Muscle layer of colon (tissue), 2 donors: ENCODE measurements around the gene RGS11.

Experiments used
- H3K27ac ChIP-seq: one replicate; pipeline ENCODE4 v1.7.0; 2013; ENCODE audit warnings: low read depth, mild to moderate bottlenecking, low read length, moderate library complexity
- H3K27me3 ChIP-seq, 2 donors: one replicate each; pipeline ENCODE4 v1.7.0; 2013; ENCODE audit warnings: low read length in 2 of 2, mild to moderate bottlenecking in 2 of 2; ENCODE audit not compliant: insufficient read depth in 2 of 2, control insufficient read depth in 1 of 2
- H3K36me3 ChIP-seq: one replicate; pipeline ENCODE4 v1.7.0; 2013; ENCODE audit warnings: mild to moderate bottlenecking, low read length; ENCODE audit not compliant: insufficient read depth
- H3K4me1 ChIP-seq: one replicate; pipeline ENCODE4 v1.7.0; 2013; ENCODE audit warnings: mild to moderate bottlenecking, low read length; ENCODE audit not compliant: insufficient read depth
- H3K4me3 ChIP-seq, 2 donors: one replicate each; pipeline ENCODE4 v1.7.0; 2013; ENCODE audit warnings: low read length in 2 of 2, low read depth in 1 of 2, mild to moderate bottlenecking in 1 of 2, moderate library complexity in 1 of 2
- H3K9ac ChIP-seq: one replicate; pipeline ENCODE4 v1.7.0; 2013; ENCODE audit warnings: low read length
- H3K9me3 ChIP-seq: one replicate; pipeline ENCODE4 v1.7.0; 2013; ENCODE audit warnings: mild to moderate bottlenecking, low read length
- donor health status: abdominal sarcoma.
- donor health status: Adenocarcinoma of cecum.

RGS11 gene

DNA sequence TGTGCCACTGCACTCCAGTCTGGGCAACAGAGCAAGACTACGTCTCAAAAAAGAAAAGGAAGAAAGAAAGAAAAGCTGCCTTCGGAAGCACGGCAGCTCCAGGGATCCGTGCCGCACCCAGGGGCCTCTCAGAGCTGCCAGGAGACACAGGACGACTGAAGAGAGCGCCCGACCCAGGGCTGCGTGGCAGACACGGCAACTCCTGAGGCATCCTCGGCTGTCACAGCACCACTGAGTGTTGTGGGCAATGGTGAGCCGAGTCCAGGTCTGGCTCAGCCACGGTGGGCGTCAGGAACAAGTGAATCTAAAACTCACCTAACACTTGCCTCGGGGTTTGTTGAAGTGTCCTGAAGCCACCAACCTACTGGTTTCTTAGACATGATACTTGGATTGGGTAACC, 36.0 kb upstream of the RGS11 start:
- no peak overlapping the region for H3K27ac ChIP-seq
- H3K9me3 ChIP-seq, result no peaks in the 10 kb centered on the region
- no peak overlapping the region for H3K9ac ChIP-seq
- no peak overlapping the region for H3K4me3 ChIP-seq
- H3K4me1 ChIP-seq, result no peaks in the 10 kb centered on the region
- H3K27me3 ChIP-seq, result no peaks in the 10 kb centered on the region
- H3K36me3 ChIP-seq, result peaks cover 39% of the 10 kb centered on the region

DNA sequence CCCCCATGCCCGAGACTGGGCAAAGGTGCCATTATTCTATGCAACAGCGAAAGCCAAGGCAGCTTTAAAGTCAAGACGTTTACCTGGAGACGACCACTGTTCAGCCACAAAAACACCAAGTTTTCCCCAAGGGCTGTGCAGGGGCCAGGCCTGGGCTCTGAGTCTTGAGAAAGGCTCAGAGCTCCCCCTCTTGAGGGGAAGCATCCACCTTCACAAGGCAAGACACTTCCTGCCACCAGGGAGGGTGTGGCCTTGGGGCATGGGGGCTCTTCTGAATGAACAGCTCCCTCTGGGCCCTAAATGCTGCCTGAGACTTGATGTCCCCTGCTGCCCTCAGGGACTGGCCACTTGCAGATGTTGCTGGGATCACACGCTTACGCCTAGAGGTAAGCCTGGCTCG, 33.7 kb upstream of the RGS11 start:
- H3K36me3 ChIP-seq, result peaks cover 40% of the 10 kb centered on the region
- no peaks in the 10 kb centered on the region for H3K9me3 ChIP-seq
- no peak overlapping the region for H3K4me3 ChIP-seq
- H3K9ac ChIP-seq, result no peak overlapping the region
- no peaks in the 10 kb centered on the region for H3K4me1 ChIP-seq
- no peaks in the 10 kb centered on the region for H3K27me3 ChIP-seq
- H3K27ac ChIP-seq, result no peak overlapping the region

- H3K27ac ChIP-seq, result no peak overlapping the region
These were observed 32.1 kb upstream of the RGS11 start for GRCh38 chr16:307691-308312.

DNA sequence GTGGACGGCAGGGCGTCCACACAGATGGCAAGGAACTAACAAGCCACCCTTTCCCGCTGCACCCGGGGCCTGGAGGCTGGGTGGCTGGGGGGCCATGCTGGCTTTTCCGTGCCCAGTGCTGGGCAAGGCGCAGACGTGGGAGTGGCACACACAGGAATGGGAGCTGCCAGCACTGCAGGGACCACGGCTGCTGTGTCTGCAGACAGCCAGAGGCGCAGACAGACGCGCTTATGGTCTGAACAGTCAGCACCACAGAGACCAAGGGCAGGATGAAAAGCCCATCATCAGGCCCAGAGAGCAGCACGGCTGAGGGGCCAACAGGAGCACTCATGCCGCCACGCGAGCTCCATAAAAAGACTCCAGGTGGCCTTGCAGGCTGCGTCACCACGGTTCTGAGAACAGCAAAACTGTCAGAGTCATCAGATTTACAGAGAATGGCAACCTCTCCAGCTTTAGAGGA, 31.2 kb upstream of the RGS11 start:
- Histone ChIP-seq H3K9ac (no peak overlapping the region), H3K27ac (no peak overlapping the region)

More at GRCh38 chr16:307691-308312, 32.1 kb upstream of the RGS11 start:
- Histone ChIP-seq H3K4me3 (no peak overlapping the region), H3K27me3 (no peaks in the 10 kb centered on the region), H3K4me1 (no peaks in the 10 kb centered on the region), H3K9me3 (no peaks in the 10 kb centered on the region), H3K36me3 (peaks cover 27% of the 10 kb centered on the region), H3K9ac (no peak overlapping the region)

GRCh38 chr16:305916-306626, 30.3 kb upstream of the RGS11 start:
- H3K4me3 ChIP-seq, result no peak overlapping the region
- no peak overlapping the region for H3K9ac ChIP-seq
- H3K4me1 ChIP-seq, result no peaks in the 10 kb centered on the region
- peaks cover 16% of the 10 kb centered on the region for H3K36me3 ChIP-seq
- H3K27me3 ChIP-seq, result no peaks in the 10 kb centered on the region
- H3K27ac ChIP-seq, result no peak overlapping the region
- H3K9me3 ChIP-seq, result no peaks in the 10 kb centered on the region

More for the DNA sequence above, 31.2 kb upstream of the RGS11 start:
- H3K36me3 ChIP-seq, result peaks cover 20% of the 10 kb centered on the region
- H3K9me3 ChIP-seq, result no peaks in the 10 kb centered on the region
- H3K4me3 ChIP-seq, result no peak overlapping the region
- H3K4me1 ChIP-seq, result no peaks in the 10 kb centered on the region
- H3K27me3 ChIP-seq, result no peaks in the 10 kb centered on the region

DNA sequence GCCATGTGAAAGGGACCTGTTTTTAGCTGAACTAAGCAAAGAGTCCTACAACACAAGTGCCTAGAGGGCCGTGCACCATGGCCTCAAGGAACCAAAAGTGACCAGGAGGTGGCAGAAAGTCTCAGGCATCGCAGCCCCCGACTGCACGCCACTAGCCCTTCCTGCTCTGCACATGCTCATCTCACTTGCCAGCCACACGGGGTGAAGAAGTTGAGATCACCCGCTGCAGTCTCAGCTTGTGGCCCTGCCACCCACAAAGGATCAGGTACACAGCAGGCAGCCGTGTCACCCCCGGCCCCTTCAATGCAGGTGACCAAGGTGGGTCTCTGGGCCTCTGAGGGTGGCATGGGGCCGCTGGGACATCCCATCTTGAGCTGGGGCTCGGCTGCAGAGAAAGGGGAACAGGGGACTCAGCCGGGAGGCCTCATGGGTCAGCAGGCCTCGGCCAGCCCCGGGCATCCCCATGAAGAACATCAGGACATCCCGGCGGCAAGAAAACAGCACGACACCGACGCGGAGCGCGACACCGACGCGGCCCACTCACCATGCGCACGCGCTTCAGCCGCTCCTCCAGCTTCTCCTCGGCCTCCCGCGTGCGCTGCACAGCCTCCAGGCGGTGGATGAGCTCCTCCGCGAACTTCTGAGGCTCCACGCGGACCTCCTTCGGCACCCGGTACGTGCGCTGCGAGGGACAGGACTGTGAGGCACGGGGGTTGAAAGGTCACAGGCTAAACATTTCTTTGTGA, 28.2 kb upstream of the RGS11 start:
- Histone ChIP-seq H3K4me3 (no peak overlapping the region), H3K36me3 (peaks cover 8% of the 10 kb centered on the region), H3K4me1 (no peaks in the 10 kb centered on the region), H3K9ac (no peak overlapping the region), H3K9me3 (no peaks in the 10 kb centered on the region), H3K27me3 (no peaks in the 10 kb centered on the region), H3K27ac (no peak overlapping the region)

DNA sequence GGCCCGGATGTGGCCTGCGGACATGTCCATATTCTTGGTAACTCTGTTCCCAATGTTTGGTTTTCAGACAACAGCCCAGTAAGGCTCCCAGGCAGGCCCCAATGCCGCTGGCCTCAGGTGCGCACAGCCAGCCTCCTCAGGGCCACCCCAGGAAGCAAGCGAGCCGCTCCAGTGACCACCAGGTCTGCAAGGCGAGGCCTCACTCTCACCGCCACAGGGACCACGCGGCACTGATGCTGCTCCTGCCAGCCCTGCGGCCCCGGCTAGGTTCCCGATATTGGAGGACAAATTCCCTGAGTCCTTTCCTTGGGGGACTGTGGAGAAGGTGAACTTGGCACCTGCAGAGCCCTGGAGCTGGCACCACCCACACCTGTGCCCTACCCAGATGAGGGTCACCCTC, 26.2 kb upstream of the RGS11 start:
- Histone ChIP-seq H3K4me3 (no peak overlapping the region), H3K36me3 (peaks cover 3% of the 10 kb centered on the region), H3K27me3 (no peaks in the 10 kb centered on the region), H3K9ac (no peak overlapping the region), H3K4me1 (no peaks in the 10 kb centered on the region), H3K27ac (no peak overlapping the region), H3K9me3 (no peaks in the 10 kb centered on the region)

DNA sequence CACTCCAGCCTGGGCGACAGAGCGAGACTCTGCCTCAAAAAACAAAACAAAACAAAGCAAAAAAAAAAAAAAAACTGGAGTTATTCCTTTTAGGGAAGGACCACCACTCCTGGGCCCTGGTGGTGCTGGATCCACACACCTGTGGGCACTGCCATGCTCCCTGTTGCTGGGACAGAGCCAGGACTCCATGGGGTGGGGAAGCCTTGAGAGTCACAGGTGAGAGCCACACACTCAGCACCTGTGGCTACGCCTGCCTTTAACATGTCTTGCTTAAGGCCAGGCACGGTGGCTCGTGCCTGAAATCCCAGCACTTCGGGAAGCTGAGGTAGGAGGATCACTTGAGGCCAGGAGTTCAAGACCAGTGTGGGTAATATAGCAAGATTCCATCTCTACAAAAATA, 25.5 kb upstream of the RGS11 start:
- Histone ChIP-seq H3K9ac (no peak overlapping the region), H3K4me3 (no peak overlapping the region), H3K27ac (no peak overlapping the region), H3K9me3 (no peaks in the 10 kb centered on the region), H3K27me3 (no peaks in the 10 kb centered on the region), H3K36me3 (peaks cover 7% of the 10 kb centered on the region), H3K4me1 (no peaks in the 10 kb centered on the region)

DNA sequence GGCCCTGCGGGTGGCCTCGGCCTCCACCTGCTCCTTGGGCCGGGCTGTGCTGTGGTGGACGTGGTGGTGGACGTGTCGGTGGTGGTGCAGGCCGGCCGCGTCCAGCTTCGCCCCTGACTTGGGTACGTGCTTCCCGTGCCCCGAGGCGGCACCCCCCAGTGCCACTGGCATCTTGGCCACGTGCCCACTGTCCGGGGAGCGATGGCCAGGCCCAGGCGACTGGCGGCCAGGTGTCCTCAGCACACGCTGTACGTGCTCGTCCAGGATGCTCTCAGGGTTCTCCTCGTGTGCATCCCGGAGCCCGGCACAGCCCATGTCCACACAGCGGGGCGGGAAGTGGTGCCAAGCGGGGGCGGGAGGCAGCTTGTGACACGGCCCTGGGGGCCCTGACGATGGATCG, 22.1 kb upstream of the RGS11 start:
- no peaks in the 10 kb centered on the region for H3K4me1 ChIP-seq
- H3K27ac ChIP-seq, result no peak overlapping the region
- no peaks in the 10 kb centered on the region for H3K9me3 ChIP-seq
- no peaks in the 10 kb centered on the region for H3K27me3 ChIP-seq
- H3K36me3 ChIP-seq, result peaks cover 7% of the 10 kb centered on the region
- no peak overlapping the region for H3K9ac ChIP-seq
- no peak overlapping the region for H3K4me3 ChIP-seq

- Histone ChIP-seq H3K4me1 (no peaks in the 10 kb centered on the region), H3K27me3 (no peaks in the 10 kb centered on the region), H3K36me3 (peaks cover 10% of the 10 kb centered on the region), H3K27ac (no peak overlapping the region), H3K4me3 (no peak overlapping the region), H3K9ac (no peak overlapping the region), H3K9me3 (no peaks in the 10 kb centered on the region)
These were observed 21.2 kb upstream of the RGS11 start for GRCh38 chr16:296806-297510.

- Histone ChIP-seq H3K4me1 (no peaks in the 10 kb centered on the region), H3K9ac (no peak overlapping the region), H3K27me3 (no peaks in the 10 kb centered on the region), H3K4me3 (no peak overlapping the region), H3K9me3 (no peaks in the 10 kb centered on the region), H3K36me3 (peaks cover 17% of the 10 kb centered on the region), H3K27ac (no peak overlapping the region)
These were observed 20.5 kb upstream of the RGS11 start for GRCh38 chr16:296276-296675.
